HG02642 (cell line): Measurements from ENCODE around the gene CLN6.
"Not testable (repeated sequence)": the region's sequence is repeated elsewhere in the genome, so short reads cannot be mapped to it uniquely, and the experiment has no call there.

Experiments
- ATAC-seq: cut with Tn5 transposase; IDR thresholded peaks from one replicate; pipeline ENCODE4 v1.9.1; 2021; ENCODE audit warnings: mild to moderate bottlenecking; ENCODE audit not compliant: unreplicated experiment, poor library complexity

The CLN6 gene

GRCh38 chr15:68224546-68225250 is 4.8 kb downstream of the CLN6 start:
- no peak for ATAC-seq

GRCh38 chr15:68224108-68224507 is 5.4 kb downstream of the CLN6 start:
- no peak for ATAC-seq

- no peak for ATAC-seq
Observed at GRCh38 chr15:68223171-68223570, 6.4 kb downstream of the CLN6 start.

DNA sequence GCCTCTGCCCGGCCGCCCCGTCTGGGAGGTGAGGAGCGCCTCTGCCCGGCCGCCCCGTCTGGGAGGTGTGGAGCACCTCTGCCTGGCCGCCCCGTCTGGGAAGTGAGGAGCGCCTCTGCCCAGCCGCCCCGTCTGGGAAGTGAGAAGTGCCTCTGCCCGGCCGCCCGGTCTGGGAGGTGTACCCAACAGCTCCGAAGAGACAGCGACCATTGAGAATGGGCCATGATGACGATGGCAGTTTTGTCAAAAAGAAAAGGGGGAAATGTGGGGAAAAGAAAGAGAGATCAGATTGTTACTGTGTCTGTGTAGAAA is 7.1 kb downstream of the CLN6 start:
- ATAC-seq = not testable (repeated sequence)

DNA sequence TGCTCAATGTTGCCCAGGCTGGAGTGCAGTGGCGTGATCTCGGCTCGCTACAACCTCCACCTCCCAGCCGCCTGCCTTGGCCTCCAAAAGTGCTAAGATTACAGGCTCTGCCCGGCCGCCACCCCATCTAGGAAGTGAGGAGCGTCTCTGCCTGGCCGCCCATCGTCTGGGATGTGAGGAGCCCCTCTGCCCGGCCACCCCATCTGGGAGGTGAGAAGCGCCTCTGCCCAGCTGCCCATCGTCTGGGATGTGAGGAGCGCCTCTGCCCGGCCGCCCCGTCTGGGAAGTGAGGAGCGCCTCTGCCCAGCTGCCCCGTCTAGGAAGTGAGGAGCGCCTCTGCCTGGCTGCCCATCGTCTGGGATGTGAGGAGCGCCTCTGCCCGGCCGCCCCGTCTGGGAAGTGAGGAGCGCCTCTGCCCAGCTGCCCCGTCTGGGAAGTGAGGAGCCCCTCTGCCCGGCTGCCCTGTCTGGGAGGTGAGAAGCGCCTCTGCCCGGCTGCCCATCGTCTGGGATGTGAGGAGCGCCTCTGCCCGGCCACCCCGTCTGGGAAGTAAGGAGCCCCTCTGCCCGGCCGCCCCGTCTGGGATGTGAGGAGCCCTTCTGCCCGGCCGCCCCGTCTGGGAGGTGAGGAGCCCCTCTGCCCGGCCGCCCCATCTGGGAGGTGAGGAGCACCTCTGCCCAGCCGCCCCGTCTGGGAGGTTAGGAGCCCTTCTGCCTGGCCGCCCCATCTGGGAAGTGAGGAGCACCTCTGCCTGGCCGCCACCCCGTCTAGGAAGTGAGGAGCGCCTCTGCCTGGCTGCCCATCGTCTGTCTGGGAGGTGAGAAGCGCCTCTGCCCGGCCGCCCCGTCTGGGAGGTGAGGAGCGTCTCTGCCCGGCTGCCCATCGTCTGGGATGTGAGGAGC is 7.7 kb downstream of the CLN6 start:
- ATAC-seq = not testable (repeated sequence)

GRCh38 chr15:68220967-68221366 is 8.6 kb downstream of the CLN6 start:
- ATAC-seq = no peak

DNA sequence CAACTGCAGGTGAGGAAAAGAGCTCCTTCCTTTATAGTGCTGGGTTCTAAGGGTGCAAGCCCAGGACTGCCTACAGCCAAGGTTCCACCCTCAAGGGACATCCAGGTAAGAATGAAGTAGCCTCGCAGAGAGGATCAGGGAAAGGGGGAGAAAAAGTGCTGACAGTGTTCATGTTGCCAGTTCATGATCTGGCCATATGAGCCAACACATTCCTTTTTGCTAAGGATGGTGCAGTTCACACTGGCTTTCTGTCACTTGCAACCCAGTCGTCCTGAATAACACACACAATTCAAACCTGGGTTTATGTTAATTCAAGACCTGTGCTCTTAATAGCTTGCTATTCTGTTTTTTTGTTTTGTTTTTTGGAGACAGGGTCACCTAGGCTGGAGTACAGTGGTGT is 9.0 kb downstream of the CLN6 start:
- no peak for ATAC-seq

DNA sequence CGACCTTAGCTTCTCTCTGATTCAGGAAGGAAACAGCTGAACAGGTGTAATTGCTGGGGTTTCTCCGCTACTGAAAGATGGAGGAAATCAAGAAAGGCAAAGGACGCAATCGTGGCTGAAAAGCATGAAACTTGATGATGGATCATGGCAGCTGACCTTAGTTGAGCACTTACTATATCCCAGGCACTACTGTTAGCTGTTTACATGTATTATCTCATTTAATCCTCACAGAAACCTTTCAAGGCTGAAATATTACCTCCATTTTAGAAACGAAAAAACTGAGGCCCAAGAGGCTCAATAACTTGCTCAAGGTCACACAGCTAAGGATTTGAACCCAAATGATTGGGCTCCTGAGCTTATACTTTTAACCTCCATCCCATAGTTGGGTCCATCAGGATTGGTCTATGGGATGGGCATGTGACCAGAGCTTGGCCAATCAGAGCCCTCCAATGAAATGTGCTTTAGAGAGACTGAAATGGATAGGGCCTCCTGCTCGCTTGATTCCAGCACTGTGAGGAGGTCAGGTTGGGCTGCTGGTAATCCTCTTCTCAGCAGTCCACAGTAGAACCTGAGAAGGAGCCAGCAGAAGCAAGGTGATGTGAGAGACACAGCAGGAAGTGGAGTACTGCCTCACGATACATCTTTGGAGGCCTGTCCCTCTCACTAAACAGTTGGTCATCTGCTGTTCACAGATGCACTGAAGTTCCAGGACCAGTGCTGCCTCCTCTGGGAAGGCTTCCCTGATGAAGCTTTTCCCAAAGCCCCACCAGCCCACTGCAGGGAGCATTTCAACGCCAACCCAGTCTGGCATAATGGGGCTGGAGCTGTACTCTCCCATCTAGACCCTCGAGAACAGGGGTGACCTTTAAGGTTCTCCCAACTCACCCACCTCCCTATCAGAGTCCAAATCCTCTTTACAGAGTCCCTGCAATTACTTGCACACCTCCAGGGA is 10.4 kb downstream of the CLN6 start:
- no peak for ATAC-seq

DNA sequence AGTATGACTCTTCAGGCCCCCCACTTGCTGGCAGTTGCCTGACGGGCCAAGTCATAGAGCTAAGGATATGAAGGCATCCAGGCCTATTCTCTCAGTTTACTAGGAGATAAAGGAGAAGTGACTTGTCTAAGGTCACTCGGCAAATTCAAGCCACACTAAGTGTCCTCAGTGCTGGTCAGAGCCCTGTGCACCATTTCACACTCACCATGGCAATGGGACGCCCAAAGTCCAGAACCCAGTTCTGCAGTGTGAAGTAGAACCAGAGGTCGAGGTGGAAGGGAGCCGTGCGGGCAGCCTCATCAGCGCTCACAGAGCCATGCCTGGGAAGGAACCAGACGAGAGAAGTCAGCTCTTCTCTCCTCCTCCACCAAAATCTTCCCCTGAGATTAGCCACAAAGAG is 11.2 kb downstream of the CLN6 start:
- no peak for ATAC-seq

GRCh38 chr15:68217341-68217740 is 12.2 kb downstream of the CLN6 start:
- no peak for ATAC-seq

DNA sequence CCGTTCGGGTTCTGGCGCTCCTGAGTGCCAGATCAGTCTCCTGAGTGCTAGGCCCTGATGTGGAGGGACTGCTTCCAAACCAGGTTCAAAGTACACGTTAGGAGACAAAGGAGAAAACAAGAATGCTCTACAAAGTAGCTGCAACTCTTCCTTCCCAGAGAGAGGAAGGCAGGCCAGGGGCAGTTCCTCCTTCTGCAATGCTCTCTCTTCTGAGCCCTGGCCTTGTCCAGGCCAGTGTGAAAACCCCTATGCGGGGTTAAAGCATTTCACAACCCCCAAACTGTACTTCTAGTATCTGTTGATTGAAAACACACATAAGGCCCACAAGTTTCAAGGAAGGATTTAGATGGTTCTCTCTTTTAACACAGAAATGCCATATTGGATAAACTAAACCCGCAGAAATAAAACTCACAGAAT is 14.7 kb downstream of the CLN6 start:
- ATAC-seq = no peak

DNA sequence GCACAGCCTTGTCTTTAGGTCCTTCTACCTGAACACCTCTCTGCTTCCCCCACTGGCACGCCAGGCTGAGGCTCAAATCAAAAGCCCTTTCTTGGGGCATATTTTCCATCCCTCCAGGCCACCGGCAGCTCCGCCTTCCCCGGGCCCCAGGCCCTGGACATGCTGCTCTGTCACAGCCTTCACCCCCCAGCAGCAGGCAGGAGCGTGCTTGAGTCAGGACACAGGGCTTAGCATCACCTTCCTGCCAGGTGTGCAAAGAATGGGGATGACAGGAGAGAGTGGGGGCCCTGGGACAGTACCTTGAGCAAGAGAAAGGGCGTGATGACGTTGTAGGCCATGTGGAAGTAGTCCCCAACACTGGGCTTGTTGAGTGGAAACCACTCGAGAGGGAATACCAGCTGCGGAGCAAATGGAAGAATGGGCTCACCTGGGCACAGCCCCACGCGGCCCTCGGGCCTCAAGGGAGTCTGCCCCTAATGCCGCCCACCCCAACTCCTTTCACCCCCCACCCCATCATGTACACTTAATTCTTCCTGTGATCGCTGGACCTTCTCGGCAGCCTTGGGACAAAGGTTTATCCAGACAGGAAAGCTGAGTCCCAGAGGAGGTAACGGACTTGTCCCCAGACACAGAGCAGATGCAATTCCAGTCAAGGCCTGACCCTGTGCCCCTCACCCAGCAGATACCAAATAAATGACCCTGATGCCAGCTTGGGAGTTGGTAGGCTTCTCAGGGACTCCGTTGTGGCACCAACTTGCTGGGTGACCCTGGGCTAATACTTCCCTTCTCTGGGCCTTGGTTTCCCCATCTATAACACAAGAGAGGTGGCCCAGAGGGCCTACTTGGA is 15.3 kb downstream of the CLN6 start:
- ATAC-seq = no peak

GRCh38 chr15:68213491-68213845 is 16.1 kb downstream of the CLN6 start:
- ATAC-seq = not testable (repeated sequence)

- no peak for ATAC-seq
Observed at GRCh38 chr15:68211656-68212320, 17.7 kb downstream of the CLN6 start.

DNA sequence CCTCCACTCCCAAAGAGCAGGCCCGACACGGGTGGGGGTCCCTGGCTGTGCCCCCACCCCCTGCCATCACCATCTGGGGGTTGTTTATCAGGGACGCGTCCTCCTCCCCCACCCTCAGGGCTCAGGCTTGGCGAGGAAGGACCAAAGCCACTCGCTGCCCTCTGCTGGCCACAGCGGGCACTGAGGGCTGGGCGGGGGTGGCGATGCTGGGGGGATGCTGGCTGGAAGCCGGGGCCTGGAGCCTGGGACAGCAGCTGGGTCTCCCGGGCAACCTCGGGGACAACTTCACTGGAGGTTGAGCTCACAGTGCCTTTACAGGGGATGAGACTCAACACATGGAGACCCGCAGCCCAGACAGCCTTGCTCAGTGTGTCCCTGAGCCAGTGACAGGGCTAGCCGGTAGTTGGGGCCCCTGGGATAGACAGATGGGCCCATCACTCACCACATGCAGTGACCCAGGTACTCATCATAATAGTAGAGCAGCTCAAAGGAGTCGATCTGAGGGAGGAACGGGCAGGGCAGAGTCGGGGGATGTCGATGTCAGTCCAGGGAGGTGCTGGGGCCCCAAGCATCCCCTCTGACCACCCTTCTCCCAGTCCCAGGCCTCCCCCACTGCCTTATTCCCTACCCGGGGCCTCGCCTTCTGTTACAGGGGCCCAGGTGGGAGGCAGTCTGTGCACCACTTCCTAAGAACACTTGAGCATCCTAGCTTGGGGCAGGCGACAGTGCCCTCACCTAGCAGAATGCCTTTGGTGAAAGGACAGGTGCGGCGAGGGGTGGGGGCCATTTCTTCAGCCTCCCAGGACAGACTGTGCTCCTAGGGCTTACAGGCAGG is 18.5 kb downstream of the CLN6 start:
- ATAC-seq = no peak

- ATAC-seq = no peak
Observed at GRCh38 chr15:68210409-68210756, 19.1 kb downstream of the CLN6 start.

GRCh38 chr15:68209735-68210408 is 19.7 kb downstream of the CLN6 start:
- ATAC-seq = peak; percentile 61

- ATAC-seq = no peak
Observed at GRCh38 chr15:68209272-68209671, 20.3 kb downstream of the CLN6 start.
